H9 (cell line): ENCODE results near the gene WDR31. TPM values are rescaled to one million over a fixed set of nuclear protein-coding genes. Genes with fewer than 3 reads are reported as not detected.
A peak's percentile ranks its signal among the peaks of the same experiment; 100 is the strongest.

Experiments used
- DNase-seq: peaks from one replicate; pipeline ENCODE4 v3.0.0-alpha.2; 2017
- H2AFZ ChIP-seq: one replicate; pipeline ENCODE4 v1.6.1; 2013; ENCODE audit warnings: mild to moderate bottlenecking, low read length, control low read depth, moderate library complexity
- H2AK5ac ChIP-seq: 2 replicates; pipeline ENCODE4 v1.6.1; 2013; ENCODE audit warnings: low read length, control low read depth, mixed read lengths; ENCODE audit not compliant: insufficient read length
- H2BK120ac ChIP-seq: one replicate; pipeline ENCODE4 v1.6.1; 2013; ENCODE audit warnings: low read depth, mild to moderate bottlenecking, low read length, control low read depth, inconsistent platforms; ENCODE audit not compliant: poor library complexity, severe bottlenecking
- H2BK12ac ChIP-seq: 2 replicates; pipeline ENCODE4 v1.6.1; 2013; ENCODE audit warnings: low read length, control low read depth, mixed read lengths, low read depth; ENCODE audit not compliant: insufficient read length
- H2BK15ac ChIP-seq: 2 replicates; pipeline ENCODE4 v1.6.1; 2013; ENCODE audit warnings: low read depth, low read length, control low read depth
- H2BK20ac ChIP-seq: one replicate; pipeline ENCODE4 v1.6.1; 2013; ENCODE audit warnings: low read depth, mild to moderate bottlenecking, low read length, control low read depth, inconsistent platforms; ENCODE audit not compliant: poor library complexity, severe bottlenecking
- H2BK5ac ChIP-seq: 2 replicates; pipeline ENCODE4 v1.6.1; 2013; ENCODE audit warnings: low read length, control low read depth, mixed read lengths; ENCODE audit not compliant: insufficient read length
- H3K14ac ChIP-seq: 2 replicates; pipeline ENCODE4 v1.6.1; 2013; ENCODE audit warnings: low read length, control low read depth; ENCODE audit not compliant: insufficient read depth
- H3K18ac ChIP-seq: 2 replicates; pipeline ENCODE4 v1.6.1; 2013; ENCODE audit warnings: low read depth, mild to moderate bottlenecking, mixed read lengths, low read length, control low read depth; ENCODE audit not compliant: insufficient read length
- H3K23ac ChIP-seq: 2 replicates; pipeline ENCODE4 v1.6.1; 2013; ENCODE audit warnings: low read length, control low read depth, mixed read lengths, low read depth; ENCODE audit not compliant: insufficient read length
- H3K23me2 ChIP-seq: 2 replicates; pipeline ENCODE4 v1.6.1; 2013; ENCODE audit warnings: low read depth, mild to moderate bottlenecking, mixed read lengths, low read length, control low read depth; ENCODE audit not compliant: insufficient read length, poor library complexity, severe bottlenecking
- H3K27ac ChIP-seq: 2 replicates; pipeline ENCODE4 v1.5.1; 2013; ENCODE audit warnings: low read length, control low read depth, mixed read lengths, low read depth; ENCODE audit not compliant: insufficient read length
- H3K27me3 ChIP-seq: 2 replicates; pipeline ENCODE4 v1.6.1; 2013; ENCODE audit warnings: low read length, control low read depth, inconsistent platforms; ENCODE audit not compliant: insufficient read depth
- H3K4ac ChIP-seq: 2 replicates; pipeline ENCODE4 v1.6.1; 2013; ENCODE audit warnings: low read depth, mild to moderate bottlenecking, control low read depth, inconsistent platforms, low read length, moderate library complexity
- H3K4me1 ChIP-seq: 2 replicates; pipeline ENCODE4 v1.6.1; 2013; ENCODE audit warnings: low read length, control low read depth, inconsistent platforms; ENCODE audit not compliant: insufficient read depth
- H3K4me2 ChIP-seq: 2 replicates; pipeline ENCODE4 v1.6.1; 2013; ENCODE audit warnings: low read length, control low read depth, mixed read lengths; ENCODE audit not compliant: insufficient read length, insufficient read depth
- H3K56ac ChIP-seq: 2 replicates; pipeline ENCODE4 v1.6.1; 2013; ENCODE audit warnings: low read depth, mild to moderate bottlenecking, mixed read lengths, low read length, control low read depth; ENCODE audit not compliant: insufficient read length
- H3K79me1 ChIP-seq: 2 replicates; pipeline ENCODE4 v1.6.1; 2013; ENCODE audit warnings: low read depth, mild to moderate bottlenecking, moderate library complexity, low read length, control low read depth, inconsistent platforms; ENCODE audit not compliant: insufficient read depth, poor library complexity, severe bottlenecking
- H3K79me2 ChIP-seq: 2 replicates; pipeline ENCODE4 v1.6.1; 2013; ENCODE audit warnings: low read length, control low read depth, inconsistent platforms; ENCODE audit not compliant: insufficient read depth
- H3K9ac ChIP-seq: 2 replicates; pipeline ENCODE4 v1.6.1; 2013; ENCODE audit warnings: low read length, control low read depth, mixed read lengths; ENCODE audit not compliant: insufficient read length; ENCODE audit errors: extremely low read depth
- H3K9me3 ChIP-seq: one replicate; pipeline ENCODE4 v1.6.1; 2013; ENCODE audit warnings: low read depth, low read length, inconsistent platforms; ENCODE audit not compliant: control insufficient read depth
- H3T11ph ChIP-seq: one replicate; pipeline ENCODE4 v1.6.1; 2013; ENCODE audit warnings: mild to moderate bottlenecking, low read length, control low read depth, inconsistent platforms
- H4K20me1 ChIP-seq: one replicate; pipeline ENCODE4 v1.6.1; 2013; ENCODE audit not compliant: control insufficient read depth, insufficient read length, insufficient read depth
- H4K5ac ChIP-seq: 2 replicates; pipeline ENCODE4 v1.6.1; 2013; ENCODE audit warnings: low read depth, mild to moderate bottlenecking, mixed read lengths, low read length, control low read depth; ENCODE audit not compliant: insufficient read length
- H4K8ac ChIP-seq: replicated peaks from 2 replicates; pipeline ENCODE4 v1.6.1; 2013; ENCODE audit warnings: low read length, control low read depth, mixed read lengths, low read depth; ENCODE audit not compliant: insufficient read length
- H4K91ac ChIP-seq: 2 replicates; pipeline ENCODE4 v1.6.1; 2013; ENCODE audit warnings: low read depth, mild to moderate bottlenecking, moderate library complexity, mixed read lengths, low read length, control low read depth; ENCODE audit not compliant: insufficient read length
- H3K27ac Mint-ChIP-seq, 3 experiments: 2 replicates in 2 of 3; 3 replicates in 1 of 3; pipeline ENCODE4 v1.8.0; 2020 to 2021; ENCODE audit warnings: mixed read lengths in 3 of 3, mild to moderate bottlenecking in 1 of 3, moderate library complexity in 1 of 3
- H3K27me3 Mint-ChIP-seq: 2 replicates; pipeline ENCODE4 v1.8.0; 2021; ENCODE audit warnings: low read depth, mild to moderate bottlenecking, moderate library complexity, mixed read lengths
- H3K36me3 Mint-ChIP-seq, 3 experiments: 2 replicates in 2 of 3; 3 replicates in 1 of 3; pipeline ENCODE4 v1.8.0; 2020 to 2021; ENCODE audit warnings: low read depth in 3 of 3, mixed read lengths in 3 of 3; ENCODE audit not compliant: insufficient read depth in 1 of 3
- H3K4me1 Mint-ChIP-seq, 2 experiments: 2 replicates each; pipeline ENCODE4 v1.8.0; 2020; ENCODE audit warnings: mixed read lengths in 2 of 2
- H3K4me3 Mint-ChIP-seq, 2 experiments: 2 replicates in 1 of 2; 3 replicates in 1 of 2; pipeline ENCODE4 v1.8.0; 2020 to 2021; ENCODE audit warnings: mild to moderate bottlenecking in 2 of 2, mixed read lengths in 2 of 2, moderate library complexity in 1 of 2
- H3K9me3 Mint-ChIP-seq, 2 experiments: 2 replicates in 1 of 2; 3 replicates in 1 of 2; pipeline ENCODE4 v1.8.0; 2020; ENCODE audit warnings: mild to moderate bottlenecking in 2 of 2, mixed read lengths in 2 of 2, moderate library complexity in 1 of 2
- WGBS: extraction: QIAGEN DNeasy Blood & Tissue Kit; methylation state at CpG from one replicate; pipeline ENCODE4 v1.1.7; 2013; ENCODE audit warnings: missing lambda C conversion rate, low lambda C conversion rate, mixed read lengths; ENCODE audit not compliant: insufficient read length; ENCODE audit errors: extremely low coverage; 5-methylcytosine and 5-hydroxymethylcytosine counted together
- total RNA-seq: library from RNA; stranded (reverse); gene quantifications from 2 replicates; pipeline ENCODE4 v1.2.1, GENCODE V29; 2021
- TF ChIP-seq, protein P1 (sequence below): fragments of 200-600 bp; sonication (generic); conservative IDR thresholded peaks from 3 replicates; pipeline ENCODE4 v1.8.0; 2021; ENCODE audit warnings: antibody characterized with exemption, mild to moderate bottlenecking

Gene WDR31
- total RNA-seq, 1 experiment from 2014 or later: 0.72 TPM

DNA sequence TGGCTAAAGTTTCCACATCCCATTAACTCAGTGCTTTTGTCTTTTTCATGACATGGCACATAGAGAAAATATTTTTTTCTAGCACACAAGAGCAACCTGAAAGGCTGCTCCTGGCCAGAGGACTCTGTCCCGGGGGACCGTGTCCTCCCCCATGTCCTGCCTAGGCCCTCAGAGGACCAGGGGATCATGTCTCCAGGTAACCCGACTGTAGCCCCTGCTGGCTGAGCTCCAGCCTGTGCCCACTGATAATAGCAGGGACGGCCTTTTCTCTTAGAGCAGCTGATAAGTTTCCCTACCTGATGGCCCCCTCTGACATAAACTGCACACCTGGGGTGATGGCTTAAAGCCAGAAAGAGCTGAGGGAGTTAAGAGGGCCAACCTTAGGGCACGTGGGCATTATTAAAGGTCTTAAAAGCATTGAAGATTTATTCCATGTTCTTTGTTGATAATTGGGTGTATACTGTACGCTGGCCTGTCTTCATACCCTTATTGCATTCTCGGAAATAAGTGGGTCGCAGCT lies 30.8 kb upstream of the WDR31 start:
- H2AK5ac ChIP-seq: no peak overlapping the region
- H3K4me2 ChIP-seq: no peak overlapping the region
- no peak overlapping the region for H3K18ac ChIP-seq
- no peak overlapping the region for H2BK15ac ChIP-seq
- H4K8ac ChIP-seq: no peak overlapping the region
- H4K5ac ChIP-seq: no peak overlapping the region
- no CpG with 5 or more reads among the region's 8 CpGs for WGBS
- no peak overlapping the region for H4K91ac ChIP-seq
- DNase-seq: no peak
- H4K20me1 ChIP-seq: no peaks in the 10 kb centered on the region
- H3K27me3 Mint-ChIP-seq: no peaks in the 10 kb centered on the region
- H3K9ac ChIP-seq: no peak overlapping the region
- TF ChIP-seq, protein P1, sequence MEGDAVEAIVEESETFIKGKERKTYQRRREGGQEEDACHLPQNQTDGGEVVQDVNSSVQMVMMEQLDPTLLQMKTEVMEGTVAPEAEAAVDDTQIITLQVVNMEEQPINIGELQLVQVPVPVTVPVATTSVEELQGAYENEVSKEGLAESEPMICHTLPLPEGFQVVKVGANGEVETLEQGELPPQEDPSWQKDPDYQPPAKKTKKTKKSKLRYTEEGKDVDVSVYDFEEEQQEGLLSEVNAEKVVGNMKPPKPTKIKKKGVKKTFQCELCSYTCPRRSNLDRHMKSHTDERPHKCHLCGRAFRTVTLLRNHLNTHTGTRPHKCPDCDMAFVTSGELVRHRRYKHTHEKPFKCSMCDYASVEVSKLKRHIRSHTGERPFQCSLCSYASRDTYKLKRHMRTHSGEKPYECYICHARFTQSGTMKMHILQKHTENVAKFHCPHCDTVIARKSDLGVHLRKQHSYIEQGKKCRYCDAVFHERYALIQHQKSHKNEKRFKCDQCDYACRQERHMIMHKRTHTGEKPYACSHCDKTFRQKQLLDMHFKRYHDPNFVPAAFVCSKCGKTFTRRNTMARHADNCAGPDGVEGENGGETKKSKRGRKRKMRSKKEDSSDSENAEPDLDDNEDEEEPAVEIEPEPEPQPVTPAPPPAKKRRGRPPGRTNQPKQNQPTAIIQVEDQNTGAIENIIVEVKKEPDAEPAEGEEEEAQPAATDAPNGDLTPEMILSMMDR: no peak
- no peaks in the 10 kb centered on the region for H3K9me3 ChIP-seq
- no peak overlapping the region for H2BK12ac ChIP-seq
- no peaks in the 10 kb centered on the region for H3K9me3 Mint-ChIP-seq
- no peak overlapping the region for H3K4ac ChIP-seq
- H3K14ac ChIP-seq: no peak overlapping the region
- no peak overlapping the region for H2BK20ac ChIP-seq
- H3K23me2 ChIP-seq: peaks cover 3% of the 10 kb centered on the region
- no peaks in the 10 kb centered on the region for H3K79me1 ChIP-seq
- H3K56ac ChIP-seq: no peak overlapping the region
- H3K79me2 ChIP-seq: no peaks in the 10 kb centered on the region
- H2BK120ac ChIP-seq: no peak overlapping the region
- H3K23ac ChIP-seq: no peak overlapping the region
- H3K4me3 Mint-ChIP-seq: no peak overlapping the region
- H3K27ac ChIP-seq: no peak overlapping the region
- H3T11ph ChIP-seq: no peak overlapping the region
- peaks cover 0 to 30% (median 22%) of the 10 kb centered on the region in 3 experiments; a peak in 6 of 7 replicates for H3K36me3 Mint-ChIP-seq
- H3K27ac Mint-ChIP-seq: peak overlapping the region in 1 of 3 experiments; percentile 28; a peak in 1 of 7 replicates
- peaks cover 8 to 19% of the 10 kb centered on the region in 2 experiments for H3K4me1 Mint-ChIP-seq
- H2AFZ ChIP-seq: no peak overlapping the region
- H3K4me1 ChIP-seq: no peaks in the 10 kb centered on the region
- no peaks in the 10 kb centered on the region for H3K27me3 ChIP-seq
- H2BK5ac ChIP-seq: no peak overlapping the region
